BE2C (cell line): ENCODE measurements around the gene ADAMTSL1.

Experiments
- DNase-seq: peaks from one replicate; pipeline ENCODE4 v3.0.0-alpha.2; 2020
- H3K27me3 ChIP-seq: fragments of 250-450 bp; sonication (Bioruptor Pico); 2 replicates; pipeline ENCODE4 v1.5.1; 2020; ENCODE audit warnings: mild to moderate bottlenecking
- H3K36me3 ChIP-seq: fragments of 250-450 bp; sonication (Bioruptor Pico); 2 replicates; pipeline ENCODE4 v1.5.1; 2020; ENCODE audit warnings: mild to moderate bottlenecking
- H3K4me1 ChIP-seq: fragments of 250-450 bp; sonication (Bioruptor Pico); 2 replicates; pipeline ENCODE4 v1.5.1; 2020
- H3K4me3 ChIP-seq: 2 replicates; pipeline ENCODE4 v1.5.1; 2011; ENCODE audit warnings: low read depth, low read length
- H3K9me3 ChIP-seq: fragments of 250-450 bp; sonication (Bioruptor Pico); 2 replicates; pipeline ENCODE4 v1.5.1; 2020
- CTCF ChIP-seq: IDR thresholded peaks from 2 replicates; pipeline ENCODE4 v1.5.1; 2012; ENCODE audit warnings: mild to moderate bottlenecking, low read depth, low read length

Gene ADAMTSL1

GRCh38 chr9:18786911-18787650, 313.1 kb downstream of the ADAMTSL1 start:
- H3K4me1 ChIP-seq = no peaks in the 10 kb centered on the region
- no peaks in the 10 kb centered on the region for H3K36me3 ChIP-seq
- DNase-seq = no peak
- H3K27me3 ChIP-seq = no peaks in the 10 kb centered on the region; the same call in none of the 2 replicates
- H3K4me3 ChIP-seq = no peak overlapping the region
- TF ChIP-seq CTCF = no peak
- H3K9me3 ChIP-seq = no peaks in the 10 kb centered on the region

- no peaks in the 10 kb centered on the region for H3K27me3 ChIP-seq
- TF ChIP-seq CTCF = no peak
- no peaks in the 10 kb centered on the region for H3K4me1 ChIP-seq
- no peaks in the 10 kb centered on the region for H3K9me3 ChIP-seq
- no peak for DNase-seq
- no peaks in the 10 kb centered on the region for H3K36me3 ChIP-seq
- no peak overlapping the region for H3K4me3 ChIP-seq
Observed at GRCh38 chr9:18788256-18788655, 314.3 kb downstream of the ADAMTSL1 start.

GRCh38 chr9:18791074-18791473, 317.1 kb downstream of the ADAMTSL1 start:
- TF ChIP-seq CTCF = peak; percentile 84
- H3K4me1 ChIP-seq = no peaks in the 10 kb centered on the region
- no peaks in the 10 kb centered on the region for H3K9me3 ChIP-seq
- H3K27me3 ChIP-seq = no peaks in the 10 kb centered on the region
- DNase-seq = peak; percentile 65
- H3K4me3 ChIP-seq = no peak overlapping the region
- no peaks in the 10 kb centered on the region for H3K36me3 ChIP-seq

- DNase-seq = no peak
Observed at GRCh38 chr9:18793122-18793521, 319.2 kb downstream of the ADAMTSL1 start.

GRCh38 chr9:18795947-18796671, 322.2 kb downstream of the ADAMTSL1 start:
- H3K4me3 ChIP-seq = no peak overlapping the region
- H3K36me3 ChIP-seq = no peaks in the 10 kb centered on the region
- H3K9me3 ChIP-seq = no peaks in the 10 kb centered on the region
- TF ChIP-seq CTCF = no peak
- H3K27me3 ChIP-seq = no peaks in the 10 kb centered on the region
- H3K4me1 ChIP-seq = no peaks in the 10 kb centered on the region
- DNase-seq = no peak

More at GRCh38 chr9:18793122-18793521, 319.2 kb downstream of the ADAMTSL1 start:
- Histone ChIP-seq H3K9me3 (no peaks in the 10 kb centered on the region), H3K27me3 (no peaks in the 10 kb centered on the region), H3K4me1 (no peaks in the 10 kb centered on the region), H3K4me3 (no peak overlapping the region), H3K36me3 (no peaks in the 10 kb centered on the region)
- no peak for TF ChIP-seq CTCF
